HEK293T (cell line): ENCODE measurements around the gene CLIP4.

ENCODE experiments used
- ARNT ChIP-seq: fragments of 450-650 bp; IDR thresholded peaks from 2 replicates; pipeline ENCODE4 v1.6.1; 2017; ENCODE audit warnings: mild to moderate bottlenecking
- BHLHE40 ChIP-seq: fragments of 450-650 bp; IDR thresholded peaks from 2 replicates; pipeline ENCODE4 v1.6.1; 2016; ENCODE audit warnings: mild to moderate bottlenecking, moderate library complexity, borderline replicate concordance
- CTBP1 ChIP-seq: fragments of 450-650 bp; IDR thresholded peaks from 2 replicates; pipeline ENCODE4 v1.6.1; 2016; ENCODE audit warnings: borderline replicate concordance
- FOXA1 ChIP-seq: fragments of 450-650 bp; IDR thresholded peaks from 2 replicates; pipeline ENCODE4 v1.6.1; 2016; ENCODE audit warnings: mild to moderate bottlenecking
- FOXK2 ChIP-seq: fragments of 450-650 bp; IDR thresholded peaks from 2 replicates; pipeline ENCODE4 v1.6.1; 2016; ENCODE audit warnings: mild to moderate bottlenecking
- FOXM1 ChIP-seq: fragments of 450-650 bp; IDR thresholded peaks from 2 replicates; pipeline ENCODE4 v1.6.1; 2017; ENCODE audit warnings: mild to moderate bottlenecking, borderline replicate concordance
- HDGF ChIP-seq: fragments of 450-650 bp; IDR thresholded peaks from 2 replicates; pipeline ENCODE4 v1.6.1; 2017; ENCODE audit warnings: antibody characterized with exemption, borderline replicate concordance
- L3MBTL2 ChIP-seq: fragments of 450-650 bp; conservative IDR thresholded peaks from 2 replicates; pipeline ENCODE4 v1.6.1; 2016; ENCODE audit warnings: mild to moderate bottlenecking
- LEF1 ChIP-seq: fragments of 450-650 bp; IDR thresholded peaks from 2 replicates; pipeline ENCODE4 v1.6.1; 2017; ENCODE audit warnings: mild to moderate bottlenecking, borderline replicate concordance
- NFRKB ChIP-seq: fragments of 450-650 bp; IDR thresholded peaks from 2 replicates; pipeline ENCODE4 v1.6.1; 2016; ENCODE audit warnings: mild to moderate bottlenecking, moderate library complexity
- SP1 ChIP-seq: fragments of 450-650 bp; IDR thresholded peaks from 2 replicates; pipeline ENCODE4 v1.6.1; 2017
- SUZ12 ChIP-seq: fragments of 450-650 bp; IDR thresholded peaks from 2 replicates; pipeline ENCODE4 v1.6.1; 2016; ENCODE audit warnings: mild to moderate bottlenecking
- ZNF384 ChIP-seq: fragments of 450-650 bp; IDR thresholded peaks from 2 replicates; pipeline ENCODE4 v1.6.1; 2016
- TF ChIP-seq, protein P1 (sequence below): fragments of 450-650 bp; IDR thresholded peaks from 2 replicates; pipeline ENCODE4 v1.6.1; 2016

GRCh38 chr2:29191817-29192216 lies 76.6 kb downstream of the CLIP4 start:
- TF ChIP-seq SUZ12 (no peak), FOXA1 (no peak), SP1 (no peak), ZNF384 (no peak), NFRKB (no peak), CTBP1 (no peak), FOXK2 (no peak), BHLHE40 (no peak), LEF1 (no peak), FOXM1 (no peak), HDGF (no peak), L3MBTL2 (no peak), ARNT (no peak)
- TF ChIP-seq, protein P1, sequence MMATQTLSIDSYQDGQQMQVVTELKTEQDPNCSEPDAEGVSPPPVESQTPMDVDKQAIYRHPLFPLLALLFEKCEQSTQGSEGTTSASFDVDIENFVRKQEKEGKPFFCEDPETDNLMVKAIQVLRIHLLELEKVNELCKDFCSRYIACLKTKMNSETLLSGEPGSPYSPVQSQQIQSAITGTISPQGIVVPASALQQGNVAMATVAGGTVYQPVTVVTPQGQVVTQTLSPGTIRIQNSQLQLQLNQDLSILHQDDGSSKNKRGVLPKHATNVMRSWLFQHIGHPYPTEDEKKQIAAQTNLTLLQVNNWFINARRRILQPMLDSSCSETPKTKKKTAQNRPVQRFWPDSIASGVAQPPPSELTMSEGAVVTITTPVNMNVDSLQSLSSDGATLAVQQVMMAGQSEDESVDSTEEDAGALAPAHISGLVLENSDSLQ, result no peak
